HCT116 (cell line): ENCODE measurements around the gene LRRC34. TPM values are rescaled to one million over a fixed set of nuclear protein-coding genes. Genes with fewer than 3 reads are reported as not detected.

Experiments used
- ATAC-seq: fragments of 200-7000 bp; cut with Tn5 transposase; 2 replicates; pipeline ENCODE4 v1.9.1; 2020; ENCODE audit warnings: mild to moderate bottlenecking, moderate library complexity
- BruUV-seq: library from RNA; stranded (reverse); fragments of 400-500 nt; replicated peaks from 2 replicates; lab custom pipeline; 2021; lab: Mats Ljungman, UMichigan
- CTCF ChIA-PET: fragments of 300-600 bp; sonication (Branson Sonifier 250); formaldehyde crosslinking; loops from one replicate; lab custom pipeline; 2021; ENCODE audit warnings: antibody characterized with exemption; lab: Charles Lee
- POLR2A ChIA-PET: fragments of 300-600, 350-600 bp; sonication (Branson Sonifier 250); formaldehyde crosslinking; loops from one replicate; lab custom pipeline; 2021; ENCODE audit warnings: antibody characterized with exemption; lab: Charles Lee
- RAD21 ChIA-PET, 2 experiments: fragments of 300-600 bp; sonication (Branson Sonifier 250); formaldehyde crosslinking; loops; one replicate each; lab custom pipeline; 2023; ENCODE audit warnings: low total read pairs in 2 of 2; ENCODE audit not compliant: uncharacterized antibody in 2 of 2, unreplicated experiment in 2 of 2, low non-redundant PET in 1 of 2; lab: Charles Lee
- DNase-seq: peaks from one replicate; pipeline ENCODE4 v3.0.0-alpha.2; 2010; ENCODE audit warnings: low read depth, low spot score
- H2AFZ ChIP-seq: fragments of 200-600 bp; shearing (Covaris generic), sonication (generic); 2 replicates; pipeline ENCODE4 v1.6.1; 2017; ENCODE audit warnings: low read depth, mixed run types, mixed read lengths, antibody characterized with exemption, low read length; ENCODE audit not compliant: poor library complexity, severe bottlenecking
- H3K27ac ChIP-seq: 2 replicates; pipeline ENCODE4 v1.5.1; 2012; ENCODE audit warnings: low read depth, low read length
- H3K27me3 ChIP-seq: fragments of 200-600 bp; sonication (generic); 2 replicates; pipeline ENCODE4 v1.6.1; 2016; ENCODE audit warnings: mixed run types, low read length, mixed read lengths; ENCODE audit not compliant: insufficient read depth
- H3K36me3 ChIP-seq, 2 experiments: fragments of 200-500 bp in 1 of 2; fragments of 200-600 bp in 1 of 2; sonication (Bioruptor generic) in 1 of 2; sonication (generic) in 1 of 2; 2 replicates each; pipeline versions ENCODE4 v1.5.1 to v1.6.1; 2014 to 2016; ENCODE audit warnings: low read length in 2 of 2, inconsistent platforms in 1 of 2, mixed read lengths in 1 of 2, mixed run types in 1 of 2; ENCODE audit not compliant: insufficient read depth in 2 of 2, control insufficient read depth in 1 of 2
- H3K4me1 ChIP-seq, 2 experiments: fragments of 200-600 bp in 1 of 2; sonication (generic) in 1 of 2; 2 replicates each; pipeline versions ENCODE4 v1.5.1 to v1.6.1; 2012 to 2017; ENCODE audit warnings: low read length in 2 of 2, inconsistent platforms in 1 of 2, mild to moderate bottlenecking in 1 of 2, mixed read lengths in 1 of 2, mixed run types in 1 of 2, moderate library complexity in 1 of 2; ENCODE audit not compliant: insufficient read depth in 2 of 2, control insufficient read depth in 1 of 2
- H3K4me2 ChIP-seq: fragments of 200-600 bp; sonication (generic); 2 replicates; pipeline ENCODE4 v1.6.1; 2017; ENCODE audit warnings: mixed run types, low read length, mixed read lengths
- H3K4me3 ChIP-seq, 2 experiments: fragments of 200-600 bp in 1 of 2; sonication (generic) in 1 of 2; replicated peaks in 1 of 2; 2 replicates each; pipeline ENCODE4 v1.5.1; 2011 to 2016; ENCODE audit warnings: low read length in 2 of 2, control low read depth in 1 of 2, low read depth in 1 of 2, mild to moderate bottlenecking in 1 of 2, mixed read lengths in 1 of 2, mixed run types in 1 of 2
- H3K79me2 ChIP-seq: fragments of 200-600 bp; sonication (generic); 2 replicates; pipeline ENCODE4 v1.6.1; 2017; ENCODE audit warnings: mild to moderate bottlenecking, mixed run types, low read length, moderate library complexity, mixed read lengths; ENCODE audit not compliant: insufficient read depth
- H3K9ac ChIP-seq: fragments of 200-600 bp; sonication (generic); 2 replicates; pipeline ENCODE4 v1.6.1; 2016; ENCODE audit warnings: low read length, mixed read lengths
- H3K9me2 ChIP-seq: fragments of 200-600 bp; sonication (generic), shearing (Covaris generic); 2 replicates; pipeline ENCODE4 v1.6.1; 2017; ENCODE audit warnings: mixed run types, mild to moderate bottlenecking, moderate library complexity; ENCODE audit not compliant: insufficient read depth
- H3K9me3 ChIP-seq, 2 experiments: fragments of 200-500 bp in 1 of 2; fragments of 200-600 bp in 1 of 2; sonication (Bioruptor generic) in 1 of 2; sonication (generic) in 1 of 2; 2 replicates each; pipeline ENCODE4 v1.6.1; 2014 to 2017; ENCODE audit warnings: low read length in 2 of 2, mixed read lengths in 2 of 2, inconsistent platforms in 1 of 2, low read depth in 1 of 2, mild to moderate bottlenecking in 1 of 2, mixed run types in 1 of 2, moderate library complexity in 1 of 2; ENCODE audit not compliant: control insufficient read depth in 1 of 2, insufficient read depth in 1 of 2
- H4K20me1 ChIP-seq: fragments of 200-600 bp; sonication (generic), shearing (Covaris generic); 2 replicates; pipeline ENCODE4 v1.6.1; 2017; ENCODE audit warnings: mixed run types, mild to moderate bottlenecking, moderate library complexity; ENCODE audit not compliant: insufficient read depth
- ATF3 ChIP-seq: IDR thresholded peaks from 2 replicates; pipeline ENCODE4 v1.6.1; 2012
- CBX3 ChIP-seq: IDR thresholded peaks from 2 replicates; pipeline ENCODE4 v1.6.1; 2012; ENCODE audit warnings: low read depth
- CEBPB ChIP-seq: IDR thresholded peaks from 2 replicates; pipeline ENCODE4 v1.6.1; 2012; ENCODE audit warnings: low read depth
- EGR1 ChIP-seq: IDR thresholded peaks from 2 replicates; pipeline ENCODE4 v1.6.1; 2012; ENCODE audit warnings: low read depth
- ELF1 ChIP-seq: IDR thresholded peaks from 2 replicates; pipeline ENCODE4 v1.6.1; 2012; ENCODE audit warnings: low read depth, borderline replicate concordance
- EZH2 ChIP-seq: fragments of 200-600 bp; sonication (generic); IDR thresholded peaks from 2 replicates; pipeline ENCODE4 v1.6.1; 2017; ENCODE audit warnings: antibody characterized with exemption, mixed run types
- EZH2phosphoT487 ChIP-seq: fragments of 200-600 bp; IDR thresholded peaks from 2 replicates; pipeline ENCODE4 v1.6.1; 2018; ENCODE audit warnings: antibody characterized with exemption, borderline replicate concordance
- FOSL1 ChIP-seq: IDR thresholded peaks from 2 replicates; pipeline ENCODE4 v1.6.1; 2012; ENCODE audit warnings: low read depth
- MAX ChIP-seq: IDR thresholded peaks from 2 replicates; pipeline ENCODE4 v1.6.1; 2012
- RAD21 ChIP-seq: IDR thresholded peaks from 2 replicates; pipeline ENCODE4 v1.6.1; 2012; ENCODE audit warnings: low read depth, mild to moderate bottlenecking
- REST ChIP-seq: IDR thresholded peaks from 2 replicates; pipeline ENCODE4 v1.6.1; 2012; ENCODE audit warnings: low read depth
- SIN3A ChIP-seq: IDR thresholded peaks from 2 replicates; pipeline ENCODE4 v1.6.1; 2012; ENCODE audit warnings: low read depth
- SRF ChIP-seq: IDR thresholded peaks from 2 replicates; pipeline ENCODE4 v1.6.1; 2012; ENCODE audit warnings: low read depth
- TCF7L2 ChIP-seq: IDR thresholded peaks from 2 replicates; pipeline ENCODE4 v1.7.0; 2011; ENCODE audit warnings: borderline replicate concordance, inconsistent platforms; ENCODE audit not compliant: insufficient read depth, insufficient read length; ENCODE audit errors: extremely low read depth
- YY1 ChIP-seq: IDR thresholded peaks from 2 replicates; pipeline ENCODE4 v1.6.1; 2011; ENCODE audit warnings: low read length, low read depth, moderate library complexity, mild to moderate bottlenecking; ENCODE audit not compliant: insufficient replicate concordance; ENCODE audit errors: extremely low read depth
- ZBTB33 ChIP-seq: IDR thresholded peaks from 2 replicates; pipeline ENCODE4 v1.6.1; 2011; ENCODE audit warnings: mild to moderate bottlenecking, low read length, moderate library complexity; ENCODE audit not compliant: insufficient replicate concordance; ENCODE audit errors: extremely low read depth
- ZFX ChIP-seq: fragments of 450-650 bp; IDR thresholded peaks from 2 replicates; pipeline ENCODE4 v1.6.1; 2017
- ZNF274 ChIP-seq: fragments of 200-500 bp; sonication (Bioruptor generic); IDR thresholded peaks from 2 replicates; pipeline ENCODE4 v1.6.1; 2014; ENCODE audit warnings: mild to moderate bottlenecking, low read depth, low read length, inconsistent platforms
- intact Hi-C: fragments of 100-400 bp; cut with micrococcal nuclease; formaldehyde crosslinking; loops from 2 replicates; pipeline ENCODE4 v1.10.0; 2022
- total RNA-seq: library from RNA; stranded (reverse); gene quantifications from one replicate; pipeline ENCODE4 v1.2.1, GENCODE V29; 2021; ENCODE audit not compliant: unreplicated experiment

Gene LRRC34
- total RNA-seq, 1 experiment from 2014 or later: not detected

GRCh38 chr3:169787120-169787519, 25.6 kb downstream of the LRRC34 start:
- H3K79me2 ChIP-seq: no peaks in the 10 kb centered on the region
- BruUV-seq: no TSS peak
- ChIA-PET RAD21 (no interaction called here), CTCF (no interaction called here), POLR2A (no interaction called here)
- H3K4me1 ChIP-seq: no peaks in the 10 kb centered on the region
- no peaks in the 10 kb centered on the region for H3K9me2 ChIP-seq
- no peaks in the 10 kb centered on the region for H4K20me1 ChIP-seq
- no peak overlapping the region for H3K4me2 ChIP-seq
- H3K27ac ChIP-seq: no peak overlapping the region
- ATAC-seq: no peak
- DNase-seq: no peak
- H3K9me3 ChIP-seq: no peaks in the 10 kb centered on the region
- no peak overlapping the region for H3K4me3 ChIP-seq
- no peaks in the 10 kb centered on the region for H3K27me3 ChIP-seq
- H3K9ac ChIP-seq: no peak overlapping the region
- H3K36me3 ChIP-seq: peaks cover 39 to 60% of the 10 kb centered on the region in 2 experiments
- no peak overlapping the region for H2AFZ ChIP-seq
- TF ChIP-seq REST: no peak
- TF ChIP-seq RAD21: no peak
- no peak for TF ChIP-seq ZFX
- no peak for TF ChIP-seq ZBTB33
- TF ChIP-seq EGR1: no peak
- TF ChIP-seq TCF7L2: no peak
- no peak for TF ChIP-seq SIN3A
- no peak for TF ChIP-seq SRF
- no peak for TF ChIP-seq CBX3
- no peak for TF ChIP-seq CEBPB
- TF ChIP-seq MAX: no peak
- TF ChIP-seq YY1: no peak
- TF ChIP-seq EZH2: no peak
- TF ChIP-seq EZH2phosphoT487: no peak
- TF ChIP-seq ZNF274: no peak
- no peak for TF ChIP-seq ELF1
- TF ChIP-seq FOSL1: no peak
- no peak for TF ChIP-seq ATF3
- intact Hi-C loops: no loop called here
